PC-3 (cell line): Measurements from ENCODE around the gene MAGI2.

ENCODE experiments used
- EZH2 ChIP-seq: fragments of 300-600 bp; sonication (generic); IDR thresholded peaks from one replicate; pipeline ENCODE4 v1.6.1; 2017; ENCODE audit warnings: antibody characterized with exemption, mild to moderate bottlenecking, low read length; ENCODE audit not compliant: unreplicated experiment
- TF ChIP-seq, protein P1 (sequence below): fragments of 300-600 bp; sonication (generic); conservative IDR thresholded peaks from 2 replicates; pipeline ENCODE4 v1.5.1; 2017; ENCODE audit warnings: antibody characterized with exemption, low read depth, mild to moderate bottlenecking, low read length

DNA sequence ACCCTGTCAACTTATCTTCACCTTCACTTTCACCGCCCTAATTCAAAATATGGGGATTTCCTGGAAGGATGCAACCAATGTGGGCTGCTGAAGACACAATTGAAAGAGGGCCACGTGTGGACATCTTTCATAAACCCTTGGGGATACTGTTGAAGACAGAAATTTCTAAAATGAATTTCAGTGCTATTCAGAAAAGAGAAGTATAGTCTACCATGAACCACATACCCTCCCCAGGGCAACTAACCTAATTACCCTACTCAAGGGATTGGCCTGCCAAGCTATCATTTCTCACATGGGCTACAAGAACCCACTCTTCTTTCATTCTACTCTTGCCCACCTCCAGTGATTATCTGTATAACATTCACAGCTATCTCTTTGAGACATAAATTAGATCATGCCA lies 1428.9 kb downstream of the MAGI2 start:
- no peak for TF ChIP-seq EZH2
- TF ChIP-seq, protein P1, sequence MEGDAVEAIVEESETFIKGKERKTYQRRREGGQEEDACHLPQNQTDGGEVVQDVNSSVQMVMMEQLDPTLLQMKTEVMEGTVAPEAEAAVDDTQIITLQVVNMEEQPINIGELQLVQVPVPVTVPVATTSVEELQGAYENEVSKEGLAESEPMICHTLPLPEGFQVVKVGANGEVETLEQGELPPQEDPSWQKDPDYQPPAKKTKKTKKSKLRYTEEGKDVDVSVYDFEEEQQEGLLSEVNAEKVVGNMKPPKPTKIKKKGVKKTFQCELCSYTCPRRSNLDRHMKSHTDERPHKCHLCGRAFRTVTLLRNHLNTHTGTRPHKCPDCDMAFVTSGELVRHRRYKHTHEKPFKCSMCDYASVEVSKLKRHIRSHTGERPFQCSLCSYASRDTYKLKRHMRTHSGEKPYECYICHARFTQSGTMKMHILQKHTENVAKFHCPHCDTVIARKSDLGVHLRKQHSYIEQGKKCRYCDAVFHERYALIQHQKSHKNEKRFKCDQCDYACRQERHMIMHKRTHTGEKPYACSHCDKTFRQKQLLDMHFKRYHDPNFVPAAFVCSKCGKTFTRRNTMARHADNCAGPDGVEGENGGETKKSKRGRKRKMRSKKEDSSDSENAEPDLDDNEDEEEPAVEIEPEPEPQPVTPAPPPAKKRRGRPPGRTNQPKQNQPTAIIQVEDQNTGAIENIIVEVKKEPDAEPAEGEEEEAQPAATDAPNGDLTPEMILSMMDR, result no peak
